WTC11 (cell line): ENCODE data around the gene ORM2. TPM values are rescaled to one million over a fixed set of nuclear protein-coding genes. Genes with fewer than 3 reads are reported as not detected.

Experiments used
- ATAC-seq: fragments of 200-7000 bp; cut with Tn5 transposase; 2 replicates; pipeline ENCODE4 v1.10.0; 2021; ENCODE audit warnings: mild to moderate bottlenecking, moderate library complexity
- CTCF ChIA-PET: fragments of 300-600 bp; sonication (Branson Sonifier 250); formaldehyde crosslinking; loops from one replicate; lab custom pipeline; 2021; ENCODE audit warnings: antibody characterized with exemption; lab: Charles Lee
- POLR2A ChIA-PET: fragments of 350-600 bp; sonication (Branson Sonifier 250); formaldehyde crosslinking; loops from one replicate; lab custom pipeline; 2021; ENCODE audit warnings: antibody characterized with exemption; lab: Charles Lee
- DNase-seq: peaks from one replicate; pipeline ENCODE4 v3.0.0; 2021; ENCODE audit warnings: low spot score
- H3K27ac Mint-ChIP-seq: 2 replicates; pipeline ENCODE4 v1.8.0; 2021; ENCODE audit warnings: mixed read lengths
- H3K27me3 Mint-ChIP-seq: 2 replicates; pipeline ENCODE4 v1.8.0; 2021; ENCODE audit warnings: low read depth, mild to moderate bottlenecking, moderate library complexity, mixed read lengths
- H3K36me3 Mint-ChIP-seq: 2 replicates; pipeline ENCODE4 v1.8.0; 2021; ENCODE audit warnings: mixed read lengths
- H3K4me1 Mint-ChIP-seq: 2 replicates; pipeline ENCODE4 v1.8.0; 2022; ENCODE audit warnings: mixed read lengths
- H3K4me3 Mint-ChIP-seq: 2 replicates; pipeline ENCODE4 v1.8.0; 2021; ENCODE audit warnings: mild to moderate bottlenecking, moderate library complexity, mixed read lengths
- H3K9me3 Mint-ChIP-seq: 2 replicates; pipeline ENCODE4 v1.8.0; 2021; ENCODE audit warnings: mixed read lengths
- ATF1 ChIP-seq: sonication (generic); formaldehyde crosslinking; IDR thresholded peaks from 2 replicates; pipeline ENCODE4 v1.8.1; 2023; ENCODE audit warnings: mild to moderate bottlenecking, moderate library complexity, missing genetic modification reagents
- ETV6 ChIP-seq: sonication (generic); formaldehyde crosslinking; IDR thresholded peaks from 2 replicates; pipeline ENCODE4 v1.8.1; 2022; ENCODE audit warnings: mild to moderate bottlenecking, missing genetic modification reagents
- HMGA2 ChIP-seq: fragments of 250-450 bp; sonication (Bioruptor Pico); IDR thresholded peaks from 2 replicates; pipeline ENCODE4 v1.4.0; 2021; ENCODE audit warnings: mild to moderate bottlenecking, moderate library complexity
- JAZF1 ChIP-seq: fragments of 250-450 bp; sonication (Bioruptor Pico); IDR thresholded peaks from 2 replicates; pipeline ENCODE4 v1.9.0; 2021; ENCODE audit warnings: moderate library complexity, mild to moderate bottlenecking, inconsistent platforms
- MYBL2 ChIP-seq: sonication (generic); formaldehyde crosslinking; IDR thresholded peaks from 2 replicates; pipeline ENCODE4 v1.8.1; 2023; ENCODE audit warnings: mild to moderate bottlenecking, moderate library complexity, missing genetic modification reagents
- NFE2L1 ChIP-seq: sonication (generic); formaldehyde crosslinking; IDR thresholded peaks from 2 replicates; pipeline ENCODE4 v1.8.1; 2023; ENCODE audit warnings: missing genetic modification reagents
- NR2C2 ChIP-seq: sonication (generic); formaldehyde crosslinking; IDR thresholded peaks from 2 replicates; pipeline ENCODE4 v1.8.0; 2022; ENCODE audit warnings: mild to moderate bottlenecking, missing genetic modification reagents
- NR3C1 ChIP-seq: sonication (generic); formaldehyde crosslinking; conservative IDR thresholded peaks from 2 replicates; pipeline ENCODE4 v1.8.1; 2023; ENCODE audit warnings: low read depth, mild to moderate bottlenecking, missing genetic modification reagents
- SMAD3 ChIP-seq: sonication (generic); formaldehyde crosslinking; IDR thresholded peaks from 2 replicates; pipeline ENCODE4 v1.8.0; 2022; ENCODE audit warnings: missing genetic modification reagents, mild to moderate bottlenecking, borderline replicate concordance
- SMAD4 ChIP-seq: sonication (generic); formaldehyde crosslinking; IDR thresholded peaks from 2 replicates; pipeline ENCODE4 v1.8.0; 2022; ENCODE audit warnings: mild to moderate bottlenecking, missing genetic modification reagents
- TEAD1 ChIP-seq: sonication (generic); formaldehyde crosslinking; IDR thresholded peaks from 2 replicates; pipeline ENCODE4 v1.8.0; 2022; ENCODE audit warnings: mild to moderate bottlenecking, missing genetic modification reagents
- TEAD4 ChIP-seq: sonication (generic); formaldehyde crosslinking; IDR thresholded peaks from 2 replicates; pipeline ENCODE4 v1.8.0; 2022; ENCODE audit warnings: mild to moderate bottlenecking, missing genetic modification reagents
- TP53 ChIP-seq: sonication (generic); formaldehyde crosslinking; IDR thresholded peaks from 2 replicates; pipeline ENCODE4 v1.8.1; 2023; ENCODE audit warnings: mild to moderate bottlenecking, missing genetic modification reagents
- ZNF263 ChIP-seq: sonication (generic); formaldehyde crosslinking; IDR thresholded peaks from 2 replicates; pipeline ENCODE4 v1.8.1; 2022; ENCODE audit warnings: low read depth, mild to moderate bottlenecking, moderate library complexity, missing genetic modification reagents
- total RNA-seq: library from RNA; stranded (reverse); gene quantifications from 3 replicates; pipeline ENCODE4 v1.2.3, GENCODE V29; 2021
- TF ChIP-seq, protein P1 (sequence below): sonication (generic); formaldehyde crosslinking; IDR thresholded peaks from 2 replicates; pipeline ENCODE4 v1.8.1; 2022; ENCODE audit warnings: mild to moderate bottlenecking, moderate library complexity, missing genetic modification reagents
- TF ChIP-seq, protein P2 (sequence below): sonication (generic); formaldehyde crosslinking; IDR thresholded peaks from 2 replicates; pipeline ENCODE4 v1.8.1; 2022; ENCODE audit warnings: mild to moderate bottlenecking, missing genetic modification reagents, moderate library complexity, borderline replicate concordance
- TF ChIP-seq, protein P3 (sequence below): sonication (generic); formaldehyde crosslinking; IDR thresholded peaks from 2 replicates; pipeline ENCODE4 v1.8.1; 2022; ENCODE audit warnings: missing genetic modification reagents, borderline replicate concordance
- TF ChIP-seq, protein P4 (sequence below): sonication (generic); formaldehyde crosslinking; IDR thresholded peaks from 2 replicates; pipeline ENCODE4 v1.8.1; 2022; ENCODE audit warnings: low read depth, mild to moderate bottlenecking, moderate library complexity, missing genetic modification reagents, borderline replicate concordance
- TF ChIP-seq, protein P5 (sequence below): fragments of 200-600 bp; IDR thresholded peaks from 2 replicates; pipeline ENCODE4 v1.8.0; 2022; ENCODE audit warnings: antibody characterized with exemption
- TF ChIP-seq, protein P6 (sequence below): fragments of 250-450 bp; sonication (Bioruptor Pico); IDR thresholded peaks from 2 replicates; pipeline ENCODE4 v1.9.0; 2021; ENCODE audit warnings: mild to moderate bottlenecking, borderline replicate concordance

Gene ORM2
- total RNA-seq, 1 experiment from 2014 or later, result 1.6 TPM

DNA sequence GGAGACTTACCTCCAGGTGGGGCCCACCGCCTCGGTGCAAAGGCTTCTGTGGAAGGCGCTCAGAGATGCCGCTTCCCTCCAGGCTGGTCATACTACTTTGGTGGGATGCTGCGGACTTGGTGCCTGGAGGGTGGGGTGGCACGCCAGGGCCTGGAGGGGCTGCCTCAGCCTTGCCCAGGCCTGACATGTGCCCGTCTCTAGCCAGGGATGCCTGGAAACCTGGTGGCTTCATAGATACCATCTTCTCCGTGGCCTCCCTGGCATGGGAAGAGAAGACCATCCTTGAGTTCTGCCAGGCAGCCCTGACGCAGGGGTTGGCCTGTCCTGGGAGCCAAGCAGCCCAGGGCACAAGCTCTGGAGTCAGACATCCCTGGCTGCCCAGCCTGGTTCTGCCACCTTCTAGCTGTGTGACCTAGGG, 28.3 kb downstream of the ORM2 start:
- TF ChIP-seq SMAD3 (CRISPR knock-in tag) (no peak), ETV6 (CRISPR knock-in tag) (no peak), HMGA2 (no peak), NFE2L1 (no peak), JAZF1 (no peak), TP53 (CRISPR knock-in tag) (no peak), NR2C2 (CRISPR knock-in tag) (no peak)
- TF ChIP-seq, protein P1, sequence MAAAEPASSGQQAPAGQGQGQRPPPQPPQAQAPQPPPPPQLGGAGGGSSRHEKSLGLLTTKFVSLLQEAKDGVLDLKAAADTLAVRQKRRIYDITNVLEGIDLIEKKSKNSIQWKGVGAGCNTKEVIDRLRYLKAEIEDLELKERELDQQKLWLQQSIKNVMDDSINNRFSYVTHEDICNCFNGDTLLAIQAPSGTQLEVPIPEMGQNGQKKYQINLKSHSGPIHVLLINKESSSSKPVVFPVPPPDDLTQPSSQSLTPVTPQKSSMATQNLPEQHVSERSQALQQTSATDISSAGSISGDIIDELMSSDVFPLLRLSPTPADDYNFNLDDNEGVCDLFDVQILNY, result no peak
- TF ChIP-seq, protein P2, sequence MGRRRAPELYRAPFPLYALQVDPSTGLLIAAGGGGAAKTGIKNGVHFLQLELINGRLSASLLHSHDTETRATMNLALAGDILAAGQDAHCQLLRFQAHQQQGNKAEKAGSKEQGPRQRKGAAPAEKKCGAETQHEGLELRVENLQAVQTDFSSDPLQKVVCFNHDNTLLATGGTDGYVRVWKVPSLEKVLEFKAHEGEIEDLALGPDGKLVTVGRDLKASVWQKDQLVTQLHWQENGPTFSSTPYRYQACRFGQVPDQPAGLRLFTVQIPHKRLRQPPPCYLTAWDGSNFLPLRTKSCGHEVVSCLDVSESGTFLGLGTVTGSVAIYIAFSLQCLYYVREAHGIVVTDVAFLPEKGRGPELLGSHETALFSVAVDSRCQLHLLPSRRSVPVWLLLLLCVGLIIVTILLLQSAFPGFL (CRISPR knock-in tag), result no peak
- DNase-seq (no peak), ATAC-seq (no peak)
- no peaks in the 10 kb centered on the region for H3K9me3 Mint-ChIP-seq
- H3K27ac Mint-ChIP-seq, result no peak overlapping the region
- CTCF ChIA-PET, result no interaction called here
- POLR2A ChIA-PET, result no interaction called here
- H3K4me1 Mint-ChIP-seq, result no peaks in the 10 kb centered on the region
- H3K36me3 Mint-ChIP-seq, result peaks cover 46% of the 10 kb centered on the region
- H3K27me3 Mint-ChIP-seq, result no peaks in the 10 kb centered on the region
- no peak overlapping the region for H3K4me3 Mint-ChIP-seq

DNA sequence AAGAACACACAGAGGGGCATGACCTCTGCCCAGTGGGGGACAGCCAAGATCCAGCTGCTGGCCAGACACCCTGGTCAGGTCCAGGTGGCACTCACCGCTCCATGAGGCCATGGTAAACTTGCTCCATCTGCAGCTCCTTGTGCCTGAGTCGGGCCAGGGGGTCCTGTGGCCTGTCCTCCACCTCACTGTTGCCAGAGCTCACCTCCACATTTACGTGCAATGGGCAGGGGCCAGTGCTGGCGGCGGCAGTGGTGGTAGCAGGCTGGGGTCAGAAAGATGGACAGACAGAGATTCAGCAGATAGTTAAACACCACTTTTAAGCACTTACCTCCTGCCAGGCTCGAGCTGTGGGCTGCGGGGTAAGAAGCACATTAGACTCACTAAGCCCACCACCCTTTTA, 30.1 kb downstream of the ORM2 start:
- CTCF ChIA-PET, result no interaction called here
- DNase-seq (no peak), ATAC-seq (no peak)
- Mint-ChIP-seq H3K27ac (no peak overlapping the region), H3K36me3 (peaks cover 51% of the 10 kb centered on the region), H3K4me1 (no peaks in the 10 kb centered on the region), H3K27me3 (no peaks in the 10 kb centered on the region), H3K9me3 (no peaks in the 10 kb centered on the region), H3K4me3 (no peak overlapping the region)
- POLR2A ChIA-PET, result no interaction called here
- TF ChIP-seq, protein P3, sequence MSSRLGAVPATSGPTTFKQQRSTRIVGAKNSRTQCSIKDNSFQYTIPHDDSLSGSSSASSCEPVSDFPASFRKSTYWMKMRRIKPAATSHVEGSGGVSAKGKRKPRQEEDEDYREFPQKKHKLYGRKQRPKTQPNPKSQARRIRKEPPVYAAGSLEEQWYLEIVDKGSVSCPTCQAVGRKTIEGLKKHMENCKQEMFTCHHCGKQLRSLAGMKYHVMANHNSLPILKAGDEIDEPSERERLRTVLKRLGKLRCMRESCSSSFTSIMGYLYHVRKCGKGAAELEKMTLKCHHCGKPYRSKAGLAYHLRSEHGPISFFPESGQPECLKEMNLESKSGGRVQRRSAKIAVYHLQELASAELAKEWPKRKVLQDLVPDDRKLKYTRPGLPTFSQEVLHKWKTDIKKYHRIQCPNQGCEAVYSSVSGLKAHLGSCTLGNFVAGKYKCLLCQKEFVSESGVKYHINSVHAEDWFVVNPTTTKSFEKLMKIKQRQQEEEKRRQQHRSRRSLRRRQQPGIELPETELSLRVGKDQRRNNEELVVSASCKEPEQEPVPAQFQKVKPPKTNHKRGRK (CRISPR knock-in tag), result no peak

DNA sequence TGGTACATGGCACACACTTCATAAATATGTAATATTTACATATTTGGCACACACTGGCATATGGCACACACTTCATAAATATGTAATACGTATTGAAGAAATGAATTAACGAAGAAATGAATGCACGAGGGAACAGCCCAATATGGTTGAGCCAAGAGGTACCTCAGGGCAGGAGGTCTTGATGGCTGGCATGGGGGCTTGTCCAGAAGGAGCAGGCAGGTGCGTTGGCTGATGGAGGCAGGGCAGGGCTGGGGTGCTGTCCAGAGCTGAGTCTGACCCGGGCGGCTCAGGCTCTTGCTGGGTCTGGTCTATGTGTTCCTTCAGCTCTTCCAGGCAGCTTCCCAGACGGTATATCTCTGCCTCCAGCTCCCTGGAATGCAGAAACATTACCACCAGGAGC, 31.9 kb downstream of the ORM2 start:
- Mint-ChIP-seq H3K4me3 (no peak overlapping the region), H3K27me3 (no peaks in the 10 kb centered on the region), H3K4me1 (peaks cover 4% of the 10 kb centered on the region), H3K9me3 (no peaks in the 10 kb centered on the region), H3K36me3 (peaks cover 50% of the 10 kb centered on the region), H3K27ac (no peak overlapping the region)
- ChIA-PET CTCF (no interaction called here), POLR2A (no interaction called here)
- ATAC-seq (no peak), DNase-seq (no peak)
- TF ChIP-seq, protein P3 (CRISPR knock-in tag), result no peak
- TF ChIP-seq SMAD4 (no peak), NR3C1 (no peak), MYBL2 (CRISPR knock-in tag) (no peak), ZNF263 (CRISPR knock-in tag) (no peak), TEAD4 (CRISPR knock-in tag) (no peak), ATF1 (CRISPR knock-in tag) (no peak), TEAD1 (CRISPR knock-in tag) (no peak)
- TF ChIP-seq, protein P4, sequence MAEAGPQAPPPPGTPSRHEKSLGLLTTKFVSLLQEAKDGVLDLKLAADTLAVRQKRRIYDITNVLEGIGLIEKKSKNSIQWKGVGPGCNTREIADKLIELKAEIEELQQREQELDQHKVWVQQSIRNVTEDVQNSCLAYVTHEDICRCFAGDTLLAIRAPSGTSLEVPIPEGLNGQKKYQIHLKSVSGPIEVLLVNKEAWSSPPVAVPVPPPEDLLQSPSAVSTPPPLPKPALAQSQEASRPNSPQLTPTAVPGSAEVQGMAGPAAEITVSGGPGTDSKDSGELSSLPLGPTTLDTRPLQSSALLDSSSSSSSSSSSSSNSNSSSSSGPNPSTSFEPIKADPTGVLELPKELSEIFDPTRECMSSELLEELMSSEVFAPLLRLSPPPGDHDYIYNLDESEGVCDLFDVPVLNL (CRISPR knock-in tag), result no peak
- TF ChIP-seq, protein P5, sequence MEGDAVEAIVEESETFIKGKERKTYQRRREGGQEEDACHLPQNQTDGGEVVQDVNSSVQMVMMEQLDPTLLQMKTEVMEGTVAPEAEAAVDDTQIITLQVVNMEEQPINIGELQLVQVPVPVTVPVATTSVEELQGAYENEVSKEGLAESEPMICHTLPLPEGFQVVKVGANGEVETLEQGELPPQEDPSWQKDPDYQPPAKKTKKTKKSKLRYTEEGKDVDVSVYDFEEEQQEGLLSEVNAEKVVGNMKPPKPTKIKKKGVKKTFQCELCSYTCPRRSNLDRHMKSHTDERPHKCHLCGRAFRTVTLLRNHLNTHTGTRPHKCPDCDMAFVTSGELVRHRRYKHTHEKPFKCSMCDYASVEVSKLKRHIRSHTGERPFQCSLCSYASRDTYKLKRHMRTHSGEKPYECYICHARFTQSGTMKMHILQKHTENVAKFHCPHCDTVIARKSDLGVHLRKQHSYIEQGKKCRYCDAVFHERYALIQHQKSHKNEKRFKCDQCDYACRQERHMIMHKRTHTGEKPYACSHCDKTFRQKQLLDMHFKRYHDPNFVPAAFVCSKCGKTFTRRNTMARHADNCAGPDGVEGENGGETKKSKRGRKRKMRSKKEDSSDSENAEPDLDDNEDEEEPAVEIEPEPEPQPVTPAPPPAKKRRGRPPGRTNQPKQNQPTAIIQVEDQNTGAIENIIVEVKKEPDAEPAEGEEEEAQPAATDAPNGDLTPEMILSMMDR, result no peak
- TF ChIP-seq, protein P6, sequence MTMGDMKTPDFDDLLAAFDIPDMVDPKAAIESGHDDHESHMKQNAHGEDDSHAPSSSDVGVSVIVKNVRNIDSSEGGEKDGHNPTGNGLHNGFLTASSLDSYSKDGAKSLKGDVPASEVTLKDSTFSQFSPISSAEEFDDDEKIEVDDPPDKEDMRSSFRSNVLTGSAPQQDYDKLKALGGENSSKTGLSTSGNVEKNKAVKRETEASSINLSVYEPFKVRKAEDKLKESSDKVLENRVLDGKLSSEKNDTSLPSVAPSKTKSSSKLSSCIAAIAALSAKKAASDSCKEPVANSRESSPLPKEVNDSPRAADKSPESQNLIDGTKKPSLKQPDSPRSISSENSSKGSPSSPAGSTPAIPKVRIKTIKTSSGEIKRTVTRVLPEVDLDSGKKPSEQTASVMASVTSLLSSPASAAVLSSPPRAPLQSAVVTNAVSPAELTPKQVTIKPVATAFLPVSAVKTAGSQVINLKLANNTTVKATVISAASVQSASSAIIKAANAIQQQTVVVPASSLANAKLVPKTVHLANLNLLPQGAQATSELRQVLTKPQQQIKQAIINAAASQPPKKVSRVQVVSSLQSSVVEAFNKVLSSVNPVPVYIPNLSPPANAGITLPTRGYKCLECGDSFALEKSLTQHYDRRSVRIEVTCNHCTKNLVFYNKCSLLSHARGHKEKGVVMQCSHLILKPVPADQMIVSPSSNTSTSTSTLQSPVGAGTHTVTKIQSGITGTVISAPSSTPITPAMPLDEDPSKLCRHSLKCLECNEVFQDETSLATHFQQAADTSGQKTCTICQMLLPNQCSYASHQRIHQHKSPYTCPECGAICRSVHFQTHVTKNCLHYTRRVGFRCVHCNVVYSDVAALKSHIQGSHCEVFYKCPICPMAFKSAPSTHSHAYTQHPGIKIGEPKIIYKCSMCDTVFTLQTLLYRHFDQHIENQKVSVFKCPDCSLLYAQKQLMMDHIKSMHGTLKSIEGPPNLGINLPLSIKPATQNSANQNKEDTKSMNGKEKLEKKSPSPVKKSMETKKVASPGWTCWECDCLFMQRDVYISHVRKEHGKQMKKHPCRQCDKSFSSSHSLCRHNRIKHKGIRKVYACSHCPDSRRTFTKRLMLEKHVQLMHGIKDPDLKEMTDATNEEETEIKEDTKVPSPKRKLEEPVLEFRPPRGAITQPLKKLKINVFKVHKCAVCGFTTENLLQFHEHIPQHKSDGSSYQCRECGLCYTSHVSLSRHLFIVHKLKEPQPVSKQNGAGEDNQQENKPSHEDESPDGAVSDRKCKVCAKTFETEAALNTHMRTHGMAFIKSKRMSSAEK (CRISPR knock-in tag), result no peak
